Adrenal gland (tissue), 12 donors: ENCODE results near the gene TUBGCP2. TPM values are rescaled to one million over a fixed set of nuclear protein-coding genes. Genes with fewer than 3 reads are reported as not detected.

Source experiments
- DNase-seq, 7 donors: peaks; one replicate each; pipeline ENCODE4 v3.0.0-alpha.2; 2019 to 2020
- H3K27ac ChIP-seq, 5 donors: fragments of 200-600 bp; sonication (generic) in 4 of 5; 1 replicate in 3 of 5; 2 replicates in 2 of 5; pipeline versions ENCODE4 v1.5.1 to v1.8.0; 2016 to 2020; ENCODE audit warnings: mild to moderate bottlenecking in 1 of 5
- H3K27me3 ChIP-seq: fragments of 200-600 bp; 2 replicates; pipeline ENCODE4 v1.8.0; 2021
- H3K36me3 ChIP-seq, 2 donors: fragments of 200-600 bp; replicated peaks in 1 of 2; 1 replicate in 1 of 2; 2 replicates in 1 of 2; pipeline versions ENCODE4 v1.5.1 to v1.8.0; 2018 to 2022
- H3K4me1 ChIP-seq, 2 donors: fragments of 200-600 bp; replicated peaks in 1 of 2; 1 replicate in 1 of 2; 2 replicates in 1 of 2; pipeline versions ENCODE4 v1.5.1 to v1.8.0; 2018 to 2021
- H3K4me3 ChIP-seq, 4 donors: fragments of 200-600 bp; sonication (generic) in 3 of 4; one replicate each; pipeline ENCODE4 v1.5.1; 2016 to 2018
- H3K9me3 ChIP-seq, 3 donors: fragments of 200-600 bp; sonication (generic) in 1 of 3; replicated peaks in 1 of 3; 1 replicate in 2 of 3; 2 replicates in 1 of 3; pipeline versions ENCODE4 v1.5.1 to v1.8.0; 2016 to 2021
- CTCF ChIP-seq, 6 experiments: fragments of 450-650 bp in 4 of 6; fragments of 200-600 bp in 2 of 6; sonication (generic) in 1 of 6; IDR thresholded peaks; 1 replicate in 5 of 6; 2 replicates in 1 of 6; pipeline versions ENCODE4 v1.5.1 to v1.8.0; 2016 to 2021; ENCODE audit warnings: antibody characterized with exemption in 6 of 6, mild to moderate bottlenecking in 2 of 6, moderate library complexity in 1 of 6
- POLR2A ChIP-seq, 2 donors: fragments of 450-650 bp; IDR thresholded peaks; one replicate each; pipeline ENCODE4 v1.6.1; 2017; ENCODE audit warnings: antibody characterized with exemption in 2 of 2, mild to moderate bottlenecking in 2 of 2, moderate library complexity in 1 of 2
- WGBS, 4 donors: extraction: QIAGEN DNeasy Blood & Tissue Kit in 2 of 4; methylation state at CpG; one replicate each; pipeline versions ENCODE4 v1.1.5 to v1.1.7; 2013 to 2017; 5-methylcytosine and 5-hydroxymethylcytosine counted together
- intact Hi-C, 2 donors: fragments of 100-400 bp; cut with DNase I; formaldehyde crosslinking; loops; one replicate each; pipeline versions ENCODE4 v1.14.1 to v1.15.0; 2022 to 2023
- polyA plus RNA-seq, 3 donors: library from polyadenylated mRNA; stranded (reverse); fragments of 200-250 nt in 2 of 3; fragments of 350-450 nt in 1 of 3; fragmentation: Illumina TruSeq in 1 of 3; extraction: RNeasy Lipid Tissue Mini Kit (QIAGEN cat#74804) in 1 of 3; gene quantifications; one replicate each; pipeline ENCODE4 v1.2.3, GENCODE V29; 2013 to 2014
- total RNA-seq, 9 donors: library from RNA; depleted of rRNA in 4 of 9; stranded (reverse); fragments of >200 nt in 4 of 9; fragments of 120-200 nt in 1 of 9; fragmentation: NEBNext Ultra II Directional in 1 of 9; extraction: Animal tissue kit (Norgen Biotek cat#: 25700) in 1 of 9; gene quantifications; one replicate each; pipeline versions ENCODE4 v1.1.0 to v1.2.4, GENCODE V29; 2013 to 2023
- donor health status: healthy with polysubstance abuse.
- donor health status: Bipolar disorder and iron deficiency.
- donor health status: DM: yes; HTN: yes; CAD: no.
- donor health status: DM: no; HTN: no; CAD: no.
- donor health status: DM: no; HTN: no; CAD: no.
- donor health status: DM: yes; HTN: yes; CAD: no.

The TUBGCP2 gene
- total and polyA plus RNA-seq, 12 donors, result 30.9 to 234 (median 62.0) TPM

- WGBS, 4 donors, result 13 to 35% (median 23%) methylated on average over 11 to 51 of the region's 51 CpGs
- peak overlapping the region in 1 of 5 donors; percentile 62 for H3K27ac ChIP-seq
- DNase-seq, result peak in 1 of 7 donors; percentile 68
- intact Hi-C loops, result no loop called here
- no peaks in the 10 kb centered on the region for H3K9me3 ChIP-seq
- H3K36me3 ChIP-seq, result no peaks in the 10 kb centered on the region
- H3K4me1 ChIP-seq, result peaks cover 9 to 15% of the 10 kb centered on the region in 2 donors
- H3K27me3 ChIP-seq, result peaks cover 22% of the 10 kb centered on the region
- TF ChIP-seq CTCF (IDR thresholded peaks at IDR 0.05) (no peak), POLR2A (IDR thresholded peaks at IDR 0.05) (no peak)
- H3K4me3 ChIP-seq, result peak overlapping the region in 1 of 4 donors; percentile 54
Measured at GRCh38 chr10:133334503-133335245, 26.0 kb upstream of the TUBGCP2 start.

- Histone ChIP-seq H3K9me3 (no peaks in the 10 kb centered on the region), H3K4me1 (peaks cover 9 to 19% of the 10 kb centered on the region in 2 donors), H3K36me3 (no peaks in the 10 kb centered on the region), H3K27ac (no peak overlapping the region), H3K27me3 (peaks cover 30% of the 10 kb centered on the region), H3K4me3 (no peak overlapping the region)
- 77 to 81% (median 79%) methylated on average over 27 to 30 of the region's 30 CpGs for WGBS, 4 donors
- no peak for DNase-seq
- no peak for TF ChIP-seq CTCF (IDR thresholded peaks at IDR 0.05)
- no peak for TF ChIP-seq POLR2A (IDR thresholded peaks at IDR 0.05)
- intact Hi-C loops, result no loop called here
Measured at GRCh38 chr10:133332936-133333699, 24.4 kb upstream of the TUBGCP2 start.

- intact Hi-C loops, result no loop called here
- TF ChIP-seq CTCF (IDR thresholded peaks at IDR 0.05) (peak; percentile 72 to 97 (median 84)), POLR2A (IDR thresholded peaks at IDR 0.05) (no peak)
- peak; percentile 74 to 92 (median 86) for DNase-seq
- peak overlapping the region in 1 of 4 donors; percentile 23 for H3K4me3 ChIP-seq
- WGBS, 4 donors, result 7 to 9% (median 9%) methylated on average over 24 to 37 of the region's 37 CpGs
- H3K27me3 ChIP-seq, result peaks cover 42% of the 10 kb centered on the region
- H3K27ac ChIP-seq, result no peak overlapping the region
- H3K36me3 ChIP-seq, result no peaks in the 10 kb centered on the region
- H3K9me3 ChIP-seq, result no peaks in the 10 kb centered on the region
- H3K4me1 ChIP-seq, result peaks cover 0 to 21% of the 10 kb centered on the region in 2 donors
Measured at GRCh38 chr10:133329491-133330202, 21.0 kb upstream of the TUBGCP2 start.
